GM21723 (cell line): ENCODE data around the gene SS18L1.
"Not testable (repeated sequence)": the region's sequence is repeated elsewhere in the genome, so short reads cannot be mapped to it uniquely, and the experiment has no call there.

Experiments used
- ATAC-seq: cut with Tn5 transposase; IDR thresholded peaks from one replicate; pipeline ENCODE4 v1.9.1; 2021; ENCODE audit warnings: mild to moderate bottlenecking, moderate library complexity; ENCODE audit not compliant: unreplicated experiment

SS18L1 gene

DNA sequence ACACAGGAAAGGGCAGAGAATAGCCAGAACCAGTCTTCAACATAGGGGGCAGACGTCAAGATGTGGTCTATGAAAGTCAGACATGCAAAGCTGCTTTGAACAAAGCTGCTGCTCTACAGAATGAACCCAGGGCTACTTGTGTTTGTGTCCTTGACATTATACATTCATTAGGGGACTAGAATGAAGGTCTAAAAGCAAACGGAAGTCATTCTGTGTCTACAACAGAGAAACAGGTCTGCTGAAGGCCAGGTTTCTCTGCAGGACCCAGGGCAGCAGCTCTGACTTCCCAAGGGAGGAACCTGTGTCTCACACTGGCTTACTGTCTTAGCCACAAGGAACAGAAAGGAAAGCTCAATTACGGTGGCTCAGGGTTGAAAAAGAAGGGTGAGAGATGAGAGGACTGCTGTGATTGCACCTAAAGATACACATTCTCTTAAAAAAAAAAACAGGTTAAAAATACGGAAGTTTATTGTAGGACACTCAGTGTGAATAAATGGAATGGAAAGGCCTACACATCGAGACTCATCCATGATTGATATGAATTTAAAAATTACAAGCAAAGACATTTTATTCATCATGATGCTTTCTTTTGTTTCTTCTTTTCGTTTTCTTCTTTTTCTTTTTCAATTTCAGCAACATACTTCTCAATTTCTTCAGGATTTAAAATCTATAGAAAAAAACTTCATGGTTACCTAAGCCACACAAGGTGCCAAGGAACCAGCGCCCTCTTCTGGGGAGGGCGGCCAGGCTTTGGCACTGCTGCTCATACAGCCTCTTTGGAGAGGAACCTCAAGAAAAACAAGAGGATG, 7.1 kb upstream of the SS18L1 start:
- ATAC-seq, result peak; percentile 48

DNA sequence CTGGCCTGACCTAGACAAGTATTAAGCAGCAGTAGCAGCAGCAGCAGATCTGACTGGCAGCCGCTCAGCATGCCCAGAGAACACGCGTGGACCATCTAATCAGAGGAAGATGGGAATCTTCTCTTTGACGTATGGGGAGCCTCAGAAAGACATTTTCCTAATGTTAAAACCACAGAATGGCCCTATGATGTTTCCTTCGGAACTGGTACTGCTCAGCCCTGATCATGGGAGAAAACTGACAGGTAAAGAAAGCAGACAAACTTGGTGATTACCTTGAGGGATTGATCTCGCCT, 6.5 kb upstream of the SS18L1 start:
- no peak for ATAC-seq

DNA sequence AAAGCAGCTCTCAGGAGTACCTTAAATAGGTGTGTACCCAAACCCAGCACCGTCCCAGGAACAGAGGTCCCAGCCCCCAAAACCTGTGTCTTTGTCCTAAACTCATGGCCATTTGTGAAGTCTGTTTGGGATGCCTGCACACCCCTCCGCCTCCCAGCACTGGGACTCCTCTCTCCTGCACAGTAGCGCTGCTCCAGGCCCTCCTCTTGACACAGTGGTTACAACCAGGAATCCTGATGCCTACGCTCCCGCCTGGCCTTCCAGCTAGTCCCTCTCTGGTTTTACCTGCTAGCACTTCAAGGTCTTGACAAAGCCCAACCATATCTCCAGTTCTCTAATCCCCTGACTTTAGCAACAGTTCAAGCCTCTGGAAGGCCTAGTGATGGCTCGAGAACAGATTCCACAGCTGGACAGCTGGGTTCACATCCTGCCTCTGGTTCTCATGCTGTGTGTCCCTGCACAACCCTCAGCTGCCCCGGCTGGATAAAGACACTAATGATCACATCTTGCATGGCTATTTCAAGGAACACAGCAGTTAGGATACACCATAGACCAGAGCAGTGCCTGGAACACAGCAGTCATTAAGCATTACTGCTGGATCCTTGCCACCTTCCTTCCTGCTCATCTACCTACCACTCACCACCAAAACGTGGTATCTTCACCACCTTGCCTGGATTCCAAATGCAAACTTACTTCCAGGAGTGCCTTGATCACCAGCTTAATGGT, 5.9 kb upstream of the SS18L1 start:
- no peak for ATAC-seq

DNA sequence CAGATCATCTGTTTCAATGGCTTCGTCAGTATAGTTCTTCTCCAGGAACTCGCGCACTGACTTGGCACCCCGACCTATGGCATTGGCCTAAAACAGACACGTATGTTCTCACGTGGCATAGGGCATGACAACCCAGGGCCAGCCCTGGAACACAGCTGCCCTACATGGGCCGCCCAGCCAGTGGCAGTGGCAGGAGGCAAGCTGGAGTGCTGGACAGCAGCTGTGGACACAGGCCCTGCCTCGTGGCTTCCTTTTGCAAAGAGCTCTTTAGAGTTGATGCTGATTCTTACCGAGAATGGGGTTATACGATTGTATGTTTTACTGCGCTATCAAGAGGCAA, 5.4 kb upstream of the SS18L1 start:
- ATAC-seq, result no peak

DNA sequence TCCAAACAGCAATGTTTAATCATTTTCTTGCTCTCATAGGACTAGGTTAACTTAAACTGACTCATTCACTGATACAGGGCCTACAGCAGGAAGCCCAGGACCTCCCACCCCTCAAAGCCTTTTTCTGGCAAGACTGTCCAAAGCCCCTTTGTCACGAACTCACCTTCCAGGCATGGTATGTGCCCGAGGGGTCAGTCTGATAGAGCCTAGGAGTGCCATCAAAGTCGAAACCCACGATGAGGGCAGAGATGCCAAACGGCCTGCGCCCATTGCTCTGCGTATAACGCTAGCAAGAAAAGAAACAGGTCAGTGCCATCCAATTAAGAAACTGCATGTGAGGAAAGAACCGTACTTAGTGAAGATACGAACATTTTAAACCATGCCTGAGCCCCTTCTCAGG, 4.7 kb upstream of the SS18L1 start:
- ATAC-seq, result no peak

DNA sequence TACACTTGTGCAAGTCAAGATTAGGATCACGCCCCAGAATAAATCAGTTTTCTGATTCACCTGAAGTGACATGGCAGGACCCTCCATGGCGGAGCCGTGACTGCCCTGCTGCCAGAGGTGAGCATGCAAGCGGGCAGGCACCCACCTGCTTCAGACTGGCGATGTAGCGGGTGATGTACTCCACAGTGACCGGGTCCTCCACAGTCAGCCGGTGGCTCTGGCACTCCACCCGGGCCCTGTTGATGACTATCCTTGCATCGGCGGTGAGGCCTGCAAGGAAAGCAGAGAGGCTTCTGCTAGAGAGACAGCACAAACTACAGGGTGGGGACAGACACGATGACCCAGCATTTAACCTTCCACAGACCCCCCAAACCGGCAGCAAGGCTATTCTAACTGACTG, 3.9 kb upstream of the SS18L1 start:
- no peak for ATAC-seq

DNA sequence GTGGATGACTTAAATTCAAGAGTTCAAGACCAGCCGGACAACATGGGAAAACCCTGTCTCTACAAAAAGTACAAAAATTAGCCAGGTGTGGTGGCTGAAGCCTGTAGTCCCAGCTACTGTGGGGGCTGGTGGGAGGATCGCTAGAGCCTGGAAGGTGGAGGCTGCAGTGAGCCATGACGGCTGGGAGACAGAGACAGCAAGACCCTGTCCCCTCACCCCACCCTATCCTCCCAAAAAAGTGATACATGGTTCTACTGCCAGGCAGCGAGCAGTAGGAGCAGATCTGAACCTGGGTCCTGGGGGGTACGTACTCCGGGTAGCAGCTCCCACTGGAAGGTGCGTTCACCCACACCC, 2.5 kb upstream of the SS18L1 start:
- ATAC-seq, result no peak

DNA sequence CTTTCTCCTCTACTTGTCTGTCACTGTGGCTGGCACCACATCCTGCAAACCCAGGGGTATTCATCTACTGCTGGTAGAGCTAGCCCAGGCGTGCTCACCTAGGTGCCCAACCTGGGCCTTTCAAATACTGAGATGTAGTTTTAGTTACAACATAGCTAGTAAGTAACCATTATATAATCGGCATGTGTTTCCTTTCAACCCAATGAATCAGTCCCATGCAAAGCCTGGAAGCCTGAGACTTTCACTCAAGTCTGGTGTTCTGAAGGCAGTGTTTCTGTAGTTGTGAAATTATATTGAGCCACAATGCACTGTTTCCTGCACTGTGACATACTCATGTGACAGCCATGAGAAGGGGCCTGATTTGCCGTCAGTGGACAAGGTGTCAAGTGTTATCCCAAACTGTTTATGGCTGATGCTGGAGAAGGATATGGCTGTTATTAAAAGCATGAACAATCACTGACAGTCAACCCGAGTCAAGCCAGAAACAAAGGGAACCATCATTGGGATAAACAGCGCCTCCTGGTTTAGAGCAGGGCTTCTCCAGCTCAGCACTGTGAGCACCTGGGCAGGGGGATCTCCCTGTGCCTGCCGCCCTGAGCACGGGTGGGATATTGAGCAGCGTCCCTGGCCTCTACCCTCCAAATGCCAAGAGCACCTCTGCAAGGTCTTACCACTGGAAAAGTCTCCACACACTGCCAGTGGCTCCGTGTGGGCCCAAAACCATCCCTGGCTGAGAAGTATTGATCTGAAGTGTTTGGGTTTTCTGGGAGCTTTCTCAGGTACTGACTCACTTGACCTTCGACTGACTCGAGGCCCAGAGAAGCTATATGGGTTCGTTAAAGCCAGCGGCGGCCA, 1.9 kb upstream of the SS18L1 start:
- ATAC-seq, result no peak

DNA sequence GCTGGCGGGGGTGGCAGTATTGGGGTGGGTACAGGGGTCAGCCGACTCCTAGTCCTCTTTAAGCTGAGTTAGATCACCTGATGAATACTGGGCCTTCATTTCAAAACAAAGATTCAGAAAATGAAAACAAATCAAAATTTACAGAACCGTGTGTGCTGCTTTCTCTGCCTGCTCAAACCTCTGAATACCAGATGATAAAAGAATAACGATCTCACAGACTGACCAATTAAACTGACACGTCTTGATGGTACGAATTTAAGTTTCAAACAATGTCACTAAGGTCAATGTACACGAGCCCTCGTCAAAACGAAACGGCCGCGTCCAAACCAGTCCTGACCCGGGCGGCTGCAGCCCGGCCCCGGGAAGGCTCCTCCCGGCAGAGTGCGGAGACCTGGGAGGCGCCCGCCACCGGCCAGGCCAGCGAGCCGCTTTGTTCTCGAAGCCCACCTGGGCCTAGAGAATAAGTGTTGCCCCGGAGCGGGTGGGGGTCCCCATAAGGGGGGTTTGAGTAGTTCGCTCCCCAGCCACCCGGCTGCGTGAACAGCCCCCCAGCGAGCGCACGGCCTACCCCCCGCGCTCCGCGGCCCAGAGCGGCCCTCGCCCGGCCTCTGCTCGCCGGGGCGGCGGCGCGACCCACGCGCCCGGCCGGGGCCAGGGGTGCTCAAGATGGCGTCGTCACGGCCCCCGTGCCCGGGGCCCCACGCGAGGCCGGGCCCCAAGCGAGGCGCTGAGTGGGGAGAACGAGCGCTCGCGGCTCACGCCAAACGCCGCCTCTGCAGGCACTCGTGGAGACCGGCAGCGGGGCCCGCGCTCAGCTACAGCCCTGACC, 1.1 kb upstream of the SS18L1 start:
- peak; percentile 19 for ATAC-seq

DNA sequence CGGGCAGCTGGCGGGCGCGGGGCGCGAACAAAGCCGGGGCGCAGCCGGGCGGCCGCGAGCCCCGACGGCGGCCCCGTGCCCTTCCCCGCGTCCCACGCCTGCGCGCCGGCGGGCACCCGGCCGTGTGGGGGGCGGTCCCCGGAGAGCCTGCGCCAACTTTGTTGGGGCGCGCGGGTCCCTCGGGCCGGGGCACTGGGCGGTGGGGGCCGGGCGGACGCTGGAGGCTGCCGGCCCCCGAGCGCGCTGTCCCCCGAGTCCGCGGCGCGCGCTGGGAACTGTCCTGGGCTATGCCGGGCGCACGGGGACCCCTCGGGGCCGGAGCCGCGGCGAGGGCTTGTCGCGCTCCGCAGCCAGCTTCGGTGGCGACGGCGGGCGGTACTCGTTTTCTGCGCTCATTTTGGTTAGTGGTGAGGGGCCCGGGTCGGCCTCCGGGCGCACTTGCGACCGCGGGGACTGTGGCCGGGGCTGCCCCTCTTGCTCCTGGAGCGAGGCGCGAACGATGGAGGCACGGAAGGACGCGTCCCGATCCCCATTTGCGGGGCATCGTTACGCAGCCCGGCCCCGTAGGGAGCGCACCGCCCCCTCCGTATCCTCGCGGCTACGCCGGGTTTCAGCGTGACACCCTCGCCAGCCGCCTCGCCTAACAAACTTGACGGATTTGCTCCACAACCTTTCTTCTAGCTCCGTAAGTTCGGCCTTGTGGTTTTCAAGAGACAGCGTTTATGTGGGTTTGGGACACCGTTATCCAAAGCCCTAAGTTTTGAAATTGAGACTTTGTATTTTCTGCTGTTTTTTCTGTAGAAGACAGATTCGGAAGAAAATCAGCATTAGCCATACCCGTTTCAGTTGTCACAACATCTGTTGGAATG, 622 bp downstream of the SS18L1 start:
- peak; percentile 25 for ATAC-seq

DNA sequence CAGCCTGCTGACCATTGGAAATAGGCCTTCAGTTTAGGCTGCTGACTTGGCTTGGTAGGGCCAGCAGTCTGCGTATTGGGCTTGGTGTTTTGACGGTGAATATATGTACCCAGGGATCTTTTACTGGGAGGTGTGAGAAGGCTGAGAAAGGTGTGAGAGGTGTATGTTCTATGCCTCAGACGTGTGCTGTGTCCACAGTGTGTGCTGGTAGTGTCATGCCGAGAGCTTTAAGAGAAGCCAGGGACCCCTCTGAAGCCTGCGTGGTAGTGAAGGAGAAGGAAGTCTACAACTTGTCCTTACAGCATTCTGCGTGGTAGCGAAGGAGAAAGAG, 2.1 kb downstream of the SS18L1 start:
- ATAC-seq, result no peak

DNA sequence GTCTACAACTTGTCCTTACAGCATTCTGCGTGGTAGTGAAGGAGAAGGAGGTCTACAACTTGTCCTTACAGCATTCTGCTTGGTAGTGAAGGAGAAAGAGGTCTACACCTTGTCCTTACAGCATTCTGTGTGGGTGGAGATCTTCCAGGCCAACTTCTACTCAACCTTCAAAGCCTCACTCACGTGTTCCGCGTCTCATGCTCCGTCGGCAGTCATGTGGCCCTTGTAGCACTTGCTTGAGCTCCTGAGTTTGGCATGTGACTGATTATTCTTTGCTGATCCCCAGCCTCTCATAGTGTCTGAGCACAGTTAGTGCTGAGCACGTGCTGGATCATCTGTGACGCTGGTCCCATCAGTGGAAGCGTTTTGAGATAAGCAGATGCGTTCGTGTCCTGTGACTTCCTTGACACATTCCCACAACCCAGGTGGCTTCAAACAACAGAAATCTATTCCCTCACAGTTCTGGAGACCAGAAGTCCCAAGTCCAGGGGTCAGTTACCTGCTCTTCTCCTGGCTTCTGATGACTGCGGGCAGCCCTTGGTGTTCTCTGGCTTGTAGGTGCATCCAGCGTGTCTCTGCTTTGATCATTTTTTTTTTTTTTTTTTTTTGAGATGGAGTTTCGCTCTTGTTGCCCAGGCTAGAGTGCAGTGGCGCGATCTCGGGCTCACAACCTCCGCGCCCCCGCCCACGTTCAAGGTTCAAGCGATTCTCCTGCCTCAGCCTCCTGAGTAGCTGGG, 2.6 kb downstream of the SS18L1 start:
- ATAC-seq, result no peak

DNA sequence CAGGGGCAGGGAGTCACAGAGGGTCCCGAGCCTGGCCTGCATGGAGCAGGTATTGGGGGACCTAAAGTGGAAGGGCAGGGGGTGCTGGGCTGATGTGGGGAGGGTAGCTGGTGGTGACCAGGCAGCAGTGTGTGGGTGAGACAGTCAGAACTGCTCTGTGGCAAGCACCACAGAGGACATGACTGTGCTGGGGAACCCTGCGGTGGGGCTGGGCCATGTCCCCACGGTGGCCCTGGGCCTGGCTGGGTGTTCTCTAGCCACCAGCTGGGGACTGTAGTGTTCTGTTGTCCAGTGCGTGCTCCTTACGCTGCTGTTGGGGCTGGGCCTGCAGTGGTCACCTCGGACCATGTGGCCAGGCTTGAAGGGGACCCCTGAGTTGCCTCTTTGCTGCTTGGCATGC, 3.6 kb downstream of the SS18L1 start:
- ATAC-seq, result no peak

DNA sequence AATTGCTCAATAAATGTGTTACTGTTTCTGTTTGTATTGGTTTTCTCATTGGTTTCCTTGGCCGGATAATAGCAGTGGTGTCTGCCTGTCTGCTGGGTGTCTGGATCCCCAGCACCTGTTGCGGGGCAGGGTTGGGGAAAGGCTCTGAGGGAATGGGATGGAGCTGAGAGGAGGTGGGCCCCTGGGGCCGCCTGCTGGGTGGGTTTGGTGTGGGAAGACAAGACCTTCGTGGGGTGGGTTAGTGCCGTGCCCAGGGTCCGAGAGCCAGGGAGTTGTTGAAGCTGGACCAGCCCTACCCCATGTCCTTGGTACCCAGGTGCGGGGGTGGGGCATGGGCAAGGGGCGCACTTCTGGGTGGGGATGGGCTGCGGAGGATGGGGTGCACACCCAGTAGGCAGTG, 4.0 kb downstream of the SS18L1 start:
- ATAC-seq, result no peak

DNA sequence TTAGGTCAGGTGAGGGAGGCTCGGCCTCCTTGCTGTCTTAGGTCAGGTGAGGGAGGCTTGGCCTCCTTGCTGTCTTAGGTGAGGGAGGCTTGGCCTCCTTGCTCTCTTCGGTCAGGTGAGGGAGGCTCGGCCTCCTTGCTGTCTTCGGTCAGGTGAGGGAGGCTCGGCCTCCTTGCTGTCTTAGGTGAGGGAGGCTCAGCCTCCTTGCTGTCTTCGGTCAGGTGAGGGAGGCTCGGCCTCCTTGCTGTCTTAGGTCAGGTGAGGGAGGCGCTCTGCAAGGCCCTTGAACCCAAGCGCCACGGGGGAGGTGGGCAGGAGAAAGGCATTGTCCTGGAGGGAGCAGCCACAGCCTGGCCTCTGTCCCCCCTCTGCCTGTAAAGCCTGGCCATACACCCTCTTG, 4.8 kb downstream of the SS18L1 start:
- ATAC-seq, result not testable (repeated sequence)

DNA sequence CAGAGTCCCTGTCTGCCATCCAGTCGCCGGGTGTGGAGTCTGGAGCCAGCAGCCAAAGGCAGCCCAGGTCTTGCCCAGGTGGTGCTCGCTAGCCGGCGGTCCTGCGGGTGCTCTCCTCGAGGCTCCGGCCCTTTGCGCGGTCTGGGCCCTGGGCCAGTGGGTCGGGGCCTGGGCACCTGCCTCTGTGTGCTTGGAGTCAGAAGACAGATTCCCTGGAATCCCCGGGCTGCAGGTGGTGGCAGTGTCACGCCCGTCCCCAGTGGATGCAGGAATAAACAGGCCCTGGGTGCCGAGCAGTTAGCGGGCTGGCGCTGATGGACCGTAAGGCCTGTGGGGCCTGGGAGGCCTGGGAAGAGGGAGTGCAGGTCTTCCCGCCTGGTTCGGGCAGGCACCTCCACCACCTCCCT, 5.3 kb downstream of the SS18L1 start:
- ATAC-seq, result no peak

DNA sequence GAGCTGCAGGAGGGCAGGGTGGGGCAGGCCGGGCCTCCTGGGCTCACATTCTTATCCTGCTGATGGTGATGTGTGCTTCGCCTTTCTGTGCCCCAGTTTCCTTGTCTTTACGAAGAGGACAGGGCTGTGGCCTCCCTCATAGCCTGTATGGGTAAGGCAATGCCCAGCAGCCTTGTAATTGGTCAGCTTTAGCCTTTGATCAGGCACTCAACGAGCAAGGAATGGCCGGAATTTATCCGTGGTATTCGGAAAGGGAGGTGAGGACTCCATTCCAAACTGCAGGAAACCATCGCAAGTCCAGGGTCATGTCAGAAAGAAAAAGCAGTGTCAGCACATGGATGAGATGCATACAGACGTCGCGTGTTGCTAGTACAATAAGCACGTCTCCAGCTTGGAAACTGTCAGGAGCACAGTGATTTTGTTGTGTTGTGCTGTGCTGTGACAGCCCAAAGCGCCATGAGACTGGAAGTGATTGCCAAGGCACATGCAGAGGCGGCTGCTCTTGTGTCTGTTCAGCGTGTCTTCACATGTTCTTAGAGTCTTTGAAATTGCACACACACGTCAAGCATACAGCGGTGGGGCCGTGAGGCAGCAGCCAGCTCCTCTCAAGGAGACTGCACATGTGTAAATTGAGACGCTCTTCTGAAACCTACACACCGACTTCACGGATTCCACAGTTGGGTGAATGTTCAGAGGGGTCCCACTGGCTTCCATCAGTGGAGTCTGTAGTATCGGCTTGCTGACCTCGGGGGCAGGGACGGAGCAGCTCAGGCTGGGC, 6.2 kb downstream of the SS18L1 start:
- no peak for ATAC-seq

DNA sequence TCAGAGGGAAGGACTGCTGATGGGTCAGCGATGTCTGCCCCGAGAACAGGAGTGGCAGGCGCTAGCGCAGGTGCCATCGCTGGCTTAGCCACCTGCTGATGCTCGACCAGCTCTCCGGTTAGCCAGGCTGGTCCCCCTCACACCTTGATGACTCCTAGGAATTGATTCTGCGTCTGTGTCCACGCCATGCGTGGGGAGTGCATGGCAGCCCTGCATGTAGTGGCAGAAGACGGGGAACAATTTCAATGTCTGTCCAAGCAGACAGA, 6.7 kb downstream of the SS18L1 start:
- ATAC-seq, result no peak

DNA sequence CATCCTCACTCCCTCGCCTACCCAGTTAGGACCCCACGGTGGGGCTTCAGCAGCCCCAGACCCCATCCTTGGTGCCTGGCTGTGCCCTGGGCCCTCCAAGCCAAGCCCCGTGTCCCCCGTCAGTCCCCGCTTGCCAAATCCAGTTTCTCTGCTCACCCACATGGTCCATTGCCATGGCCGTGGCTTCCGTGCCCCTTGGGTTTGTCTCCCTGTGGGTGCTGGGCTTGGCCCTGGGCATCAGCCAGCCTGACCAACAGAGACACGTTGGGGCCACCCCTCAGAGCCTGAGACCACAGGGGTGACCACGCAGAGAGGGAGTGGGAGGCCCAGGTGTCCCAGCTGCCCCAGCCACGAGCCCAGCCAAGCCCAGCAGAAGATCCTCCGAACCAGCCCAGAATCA, 7.7 kb downstream of the SS18L1 start:
- no peak for ATAC-seq
